ENCODE results near the gene FMO1.

FMO1 gene

DNA sequence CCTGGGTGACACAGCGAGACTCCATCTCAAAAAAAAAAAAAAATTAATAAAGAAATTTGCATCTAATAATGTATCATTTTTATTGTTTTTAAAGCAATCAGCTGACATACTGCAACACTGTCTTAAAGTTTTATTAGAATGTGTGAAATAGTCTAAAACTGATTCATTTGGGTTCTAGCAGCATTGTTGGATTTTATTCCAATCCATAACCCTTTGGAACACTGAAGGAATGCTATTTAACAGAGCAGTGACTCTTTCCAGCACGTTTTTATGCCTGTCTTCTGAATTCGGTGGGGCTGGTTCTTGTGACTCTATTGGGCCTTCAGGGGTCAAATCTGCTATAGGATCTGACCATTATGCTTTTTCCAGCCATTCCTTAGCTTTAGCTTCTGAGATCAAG lies 47.5 kb downstream of the FMO1 start:
- H3K36me3 ChIP-seq (ENCODE audit: insufficient read depth, low read length) = no peaks in the 10 kb centered on the region
- H3K4me1 ChIP-seq (ENCODE audit: insufficient read depth, low read length) = no peaks in the 10 kb centered on the region
- no peak overlapping the region for H3K9ac ChIP-seq (ENCODE audit: low read depth, low read length)
- H3K9me3 ChIP-seq (ENCODE audit: insufficient read depth, low read length, severe bottlenecking) = peaks cover 5% of the 10 kb centered on the region
- no peak overlapping the region for H3K27ac ChIP-seq (ENCODE audit: low read length)
- ATAC-seq (ENCODE audit: insufficient read depth, low read depth) = no peak
- H3K4me2 ChIP-seq (ENCODE audit: insufficient read depth, low read length) = no peak overlapping the region
- no peak overlapping the region for H3K4me3 ChIP-seq (ENCODE audit: low read depth in 1 of 2, low read length in 2 of 2)
- no peaks in the 10 kb centered on the region for H4K20me1 ChIP-seq (ENCODE audit: insufficient read depth, low read length)
- no peaks in the 10 kb centered on the region for H3K27me3 ChIP-seq (ENCODE audit: insufficient read depth, low read length, poor library complexity)
- H3K79me2 ChIP-seq (ENCODE audit: insufficient read depth, low read length) = no peaks in the 10 kb centered on the region
- no peak overlapping the region for H2AFZ ChIP-seq (ENCODE audit: low read depth, low read length)
- DNase-seq = no peak
- TF ChIP-seq, protein P1, sequence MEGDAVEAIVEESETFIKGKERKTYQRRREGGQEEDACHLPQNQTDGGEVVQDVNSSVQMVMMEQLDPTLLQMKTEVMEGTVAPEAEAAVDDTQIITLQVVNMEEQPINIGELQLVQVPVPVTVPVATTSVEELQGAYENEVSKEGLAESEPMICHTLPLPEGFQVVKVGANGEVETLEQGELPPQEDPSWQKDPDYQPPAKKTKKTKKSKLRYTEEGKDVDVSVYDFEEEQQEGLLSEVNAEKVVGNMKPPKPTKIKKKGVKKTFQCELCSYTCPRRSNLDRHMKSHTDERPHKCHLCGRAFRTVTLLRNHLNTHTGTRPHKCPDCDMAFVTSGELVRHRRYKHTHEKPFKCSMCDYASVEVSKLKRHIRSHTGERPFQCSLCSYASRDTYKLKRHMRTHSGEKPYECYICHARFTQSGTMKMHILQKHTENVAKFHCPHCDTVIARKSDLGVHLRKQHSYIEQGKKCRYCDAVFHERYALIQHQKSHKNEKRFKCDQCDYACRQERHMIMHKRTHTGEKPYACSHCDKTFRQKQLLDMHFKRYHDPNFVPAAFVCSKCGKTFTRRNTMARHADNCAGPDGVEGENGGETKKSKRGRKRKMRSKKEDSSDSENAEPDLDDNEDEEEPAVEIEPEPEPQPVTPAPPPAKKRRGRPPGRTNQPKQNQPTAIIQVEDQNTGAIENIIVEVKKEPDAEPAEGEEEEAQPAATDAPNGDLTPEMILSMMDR (IDR thresholded peaks at IDR 0.05; ENCODE audit: borderline replicate concordance, extremely low read depth, low read length, poor library complexity, severe bottlenecking) = no peak
- TF ChIP-seq EZH2 (IDR thresholded peaks at IDR 0.05; ENCODE audit: borderline replicate concordance, low read depth, low read length, severe bottlenecking) = no peak

DNA sequence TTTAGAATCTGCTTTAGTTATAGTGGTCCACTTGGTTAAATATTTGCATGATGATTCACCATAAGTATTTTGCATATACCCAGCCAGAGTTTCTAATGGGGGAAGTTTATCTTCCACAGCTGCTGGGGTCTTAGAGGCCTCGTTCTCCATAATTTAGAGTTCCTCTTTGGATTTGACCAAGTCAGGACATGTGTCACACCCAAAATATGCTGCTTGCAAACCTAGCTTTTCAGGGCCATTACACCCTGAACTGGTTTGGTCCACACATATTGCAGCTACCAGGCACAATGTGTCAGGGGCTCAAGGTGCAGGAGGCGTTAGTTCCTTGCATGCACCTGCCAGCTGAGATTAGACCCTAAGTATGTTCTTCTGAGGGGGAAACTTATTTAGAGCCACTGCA lies 48.6 kb downstream of the FMO1 start:
- Histone ChIP-seq H3K9ac (ENCODE audit: low read depth, low read length) (no peak overlapping the region), H3K4me2 (ENCODE audit: insufficient read depth, low read length) (no peak overlapping the region), H3K79me2 (ENCODE audit: insufficient read depth, low read length) (no peaks in the 10 kb centered on the region), H3K4me1 (ENCODE audit: insufficient read depth, low read length) (no peaks in the 10 kb centered on the region), H3K36me3 (ENCODE audit: insufficient read depth, low read length) (no peaks in the 10 kb centered on the region), H4K20me1 (ENCODE audit: insufficient read depth, low read length) (no peaks in the 10 kb centered on the region), H3K4me3 (ENCODE audit: low read depth in 1 of 2, low read length in 2 of 2) (no peak overlapping the region), H2AFZ (ENCODE audit: low read depth, low read length) (no peak overlapping the region), H3K27me3 (ENCODE audit: insufficient read depth, low read length, poor library complexity) (no peaks in the 10 kb centered on the region), H3K9me3 (ENCODE audit: insufficient read depth, low read length, severe bottlenecking) (peaks cover 5% of the 10 kb centered on the region), H3K27ac (ENCODE audit: low read length) (no peak overlapping the region)
- TF ChIP-seq, protein P1 (IDR thresholded peaks at IDR 0.05; ENCODE audit: borderline replicate concordance, extremely low read depth, low read length, poor library complexity, severe bottlenecking) = no peak
- TF ChIP-seq EZH2 (IDR thresholded peaks at IDR 0.05; ENCODE audit: borderline replicate concordance, low read depth, low read length, severe bottlenecking) = no peak
- ATAC-seq (ENCODE audit: insufficient read depth, low read depth) = no peak
- no peak for DNase-seq

DNA sequence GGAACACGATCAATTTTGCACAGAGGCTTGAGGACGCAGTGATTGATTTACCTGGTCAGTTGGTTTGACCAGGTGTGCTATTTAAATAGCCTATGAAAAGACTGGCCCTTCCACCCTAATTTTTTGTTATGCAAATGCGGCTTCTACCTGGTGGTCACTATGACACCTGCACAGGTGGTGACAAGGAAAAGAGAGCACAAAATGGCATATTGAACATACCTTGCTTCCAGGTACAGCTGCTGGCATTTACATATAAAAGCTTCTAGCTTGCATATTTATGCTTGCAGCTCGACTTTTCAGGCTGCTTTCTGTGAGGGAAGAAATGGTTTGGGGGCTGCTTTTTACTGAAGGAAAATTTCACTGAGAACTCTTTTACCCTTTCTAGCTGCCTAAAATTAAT lies 50.4 kb downstream of the FMO1 start:
- H3K79me2 ChIP-seq (ENCODE audit: insufficient read depth, low read length) = no peaks in the 10 kb centered on the region
- H3K9me3 ChIP-seq (ENCODE audit: insufficient read depth, low read length, severe bottlenecking) = peaks cover 5% of the 10 kb centered on the region
- no peak overlapping the region for H3K27ac ChIP-seq (ENCODE audit: low read length)
- H3K4me2 ChIP-seq (ENCODE audit: insufficient read depth, low read length) = no peak overlapping the region
- ATAC-seq (ENCODE audit: insufficient read depth, low read depth) (no peak), DNase-seq (no peak)
- H3K9ac ChIP-seq (ENCODE audit: low read depth, low read length) = no peak overlapping the region
- no peak for TF ChIP-seq EZH2 (IDR thresholded peaks at IDR 0.05; ENCODE audit: borderline replicate concordance, low read depth, low read length, severe bottlenecking)
- H3K4me1 ChIP-seq (ENCODE audit: insufficient read depth, low read length) = no peaks in the 10 kb centered on the region
- H2AFZ ChIP-seq (ENCODE audit: low read depth, low read length) = no peak overlapping the region
- H4K20me1 ChIP-seq (ENCODE audit: insufficient read depth, low read length) = no peaks in the 10 kb centered on the region
- H3K27me3 ChIP-seq (ENCODE audit: insufficient read depth, low read length, poor library complexity) = no peaks in the 10 kb centered on the region
- H3K36me3 ChIP-seq (ENCODE audit: insufficient read depth, low read length) = no peaks in the 10 kb centered on the region
- H3K4me3 ChIP-seq (ENCODE audit: low read depth in 1 of 2, low read length in 2 of 2) = no peak overlapping the region

DNA sequence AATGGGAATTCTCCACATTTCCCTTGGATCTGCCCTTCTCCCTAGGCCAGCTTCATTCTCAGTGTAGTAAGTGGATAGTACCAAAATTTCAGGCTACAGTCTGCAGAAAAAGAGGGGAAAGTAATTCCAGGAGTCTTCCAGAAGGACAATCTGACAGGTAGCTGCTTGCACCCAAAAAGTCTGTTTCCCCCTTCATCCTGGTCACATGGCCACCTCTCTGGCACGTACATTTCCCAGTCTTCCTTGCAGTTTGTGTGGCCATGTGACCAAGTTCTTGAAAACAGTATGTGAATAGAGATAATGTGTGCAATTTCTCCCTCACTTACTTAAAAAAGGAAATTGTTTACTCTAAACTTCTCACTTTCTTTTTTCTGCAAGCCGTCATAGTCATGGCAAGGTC lies 51.0 kb downstream of the FMO1 start:
- Histone ChIP-seq H3K4me2 (ENCODE audit: insufficient read depth, low read length) (no peak overlapping the region), H3K9ac (ENCODE audit: low read depth, low read length) (no peak overlapping the region), H3K27ac (ENCODE audit: low read length) (no peak overlapping the region)

More for the DNA sequence above, 51.0 kb downstream of the FMO1 start:
- H3K4me3 ChIP-seq (ENCODE audit: low read depth in 1 of 2, low read length in 2 of 2) = no peak overlapping the region
- TF ChIP-seq, protein P1 (IDR thresholded peaks at IDR 0.05; ENCODE audit: borderline replicate concordance, extremely low read depth, low read length, poor library complexity, severe bottlenecking) = no peak
- TF ChIP-seq EZH2 (IDR thresholded peaks at IDR 0.05; ENCODE audit: borderline replicate concordance, low read depth, low read length, severe bottlenecking) = no peak
- ATAC-seq (ENCODE audit: insufficient read depth, low read depth) (no peak), DNase-seq (no peak)
- peaks cover 5% of the 10 kb centered on the region for H3K9me3 ChIP-seq (ENCODE audit: insufficient read depth, low read length, severe bottlenecking)
- no peaks in the 10 kb centered on the region for H3K27me3 ChIP-seq (ENCODE audit: insufficient read depth, low read length, poor library complexity)
- H4K20me1 ChIP-seq (ENCODE audit: insufficient read depth, low read length) = no peaks in the 10 kb centered on the region
- no peak overlapping the region for H2AFZ ChIP-seq (ENCODE audit: low read depth, low read length)
- no peaks in the 10 kb centered on the region for H3K36me3 ChIP-seq (ENCODE audit: insufficient read depth, low read length)
- H3K79me2 ChIP-seq (ENCODE audit: insufficient read depth, low read length) = no peaks in the 10 kb centered on the region
- H3K4me1 ChIP-seq (ENCODE audit: insufficient read depth, low read length) = no peaks in the 10 kb centered on the region
